Parathyroid adenoma (tissue), 2 donors: Measurements from ENCODE around the gene G6PD.

Experiments used
- H2AFZ ChIP-seq: fragments of 300-600 bp; sonication (generic); one replicate; pipeline ENCODE4 v1.7.0; 2017; ENCODE audit warnings: antibody characterized with exemption, mild to moderate bottlenecking
- H3K27ac ChIP-seq: fragments of 300-600 bp; sonication (generic); one replicate; pipeline ENCODE4 v1.7.0; 2017
- H3K27me3 ChIP-seq: fragments of 300-600 bp; sonication (generic); one replicate; pipeline ENCODE4 v1.7.0; 2017; ENCODE audit warnings: low read length; ENCODE audit not compliant: control insufficient read depth, insufficient read depth
- H3K36me3 ChIP-seq: fragments of 300-600 bp; sonication (generic); one replicate; pipeline ENCODE4 v1.7.0; 2017; ENCODE audit warnings: low read length; ENCODE audit not compliant: control insufficient read depth, insufficient read depth
- H3K4me1 ChIP-seq: fragments of 300-600 bp; sonication (generic); one replicate; pipeline ENCODE4 v1.7.0; 2017; ENCODE audit warnings: control low read depth
- H3K4me2 ChIP-seq: fragments of 300-600 bp; sonication (generic); one replicate; pipeline ENCODE4 v1.7.0; 2017; ENCODE audit warnings: low read length
- H3K4me3 ChIP-seq: fragments of 300-600 bp; sonication (generic); one replicate; pipeline ENCODE4 v1.7.0; 2017; ENCODE audit warnings: low read depth, low read length
- H3K79me2 ChIP-seq: fragments of 300-600 bp; sonication (generic); one replicate; pipeline ENCODE4 v1.7.0; 2017; ENCODE audit warnings: control low read depth
- H3K9ac ChIP-seq: fragments of 300-600 bp; sonication (generic); one replicate; pipeline ENCODE4 v1.7.0; 2017; ENCODE audit warnings: mild to moderate bottlenecking
- H3K9me3 ChIP-seq: fragments of 300-600 bp; sonication (generic); one replicate; pipeline ENCODE4 v1.7.0; 2017; ENCODE audit warnings: low read length; ENCODE audit not compliant: control insufficient read depth
- TF ChIP-seq, protein P1 (sequence below): fragments of 300-600 bp; sonication (generic); IDR thresholded peaks from one replicate; pipeline ENCODE4 v1.7.0; 2017; ENCODE audit warnings: antibody characterized with exemption, mild to moderate bottlenecking
- donor health status: primary hyperparathyroidism.

The G6PD gene

DNA sequence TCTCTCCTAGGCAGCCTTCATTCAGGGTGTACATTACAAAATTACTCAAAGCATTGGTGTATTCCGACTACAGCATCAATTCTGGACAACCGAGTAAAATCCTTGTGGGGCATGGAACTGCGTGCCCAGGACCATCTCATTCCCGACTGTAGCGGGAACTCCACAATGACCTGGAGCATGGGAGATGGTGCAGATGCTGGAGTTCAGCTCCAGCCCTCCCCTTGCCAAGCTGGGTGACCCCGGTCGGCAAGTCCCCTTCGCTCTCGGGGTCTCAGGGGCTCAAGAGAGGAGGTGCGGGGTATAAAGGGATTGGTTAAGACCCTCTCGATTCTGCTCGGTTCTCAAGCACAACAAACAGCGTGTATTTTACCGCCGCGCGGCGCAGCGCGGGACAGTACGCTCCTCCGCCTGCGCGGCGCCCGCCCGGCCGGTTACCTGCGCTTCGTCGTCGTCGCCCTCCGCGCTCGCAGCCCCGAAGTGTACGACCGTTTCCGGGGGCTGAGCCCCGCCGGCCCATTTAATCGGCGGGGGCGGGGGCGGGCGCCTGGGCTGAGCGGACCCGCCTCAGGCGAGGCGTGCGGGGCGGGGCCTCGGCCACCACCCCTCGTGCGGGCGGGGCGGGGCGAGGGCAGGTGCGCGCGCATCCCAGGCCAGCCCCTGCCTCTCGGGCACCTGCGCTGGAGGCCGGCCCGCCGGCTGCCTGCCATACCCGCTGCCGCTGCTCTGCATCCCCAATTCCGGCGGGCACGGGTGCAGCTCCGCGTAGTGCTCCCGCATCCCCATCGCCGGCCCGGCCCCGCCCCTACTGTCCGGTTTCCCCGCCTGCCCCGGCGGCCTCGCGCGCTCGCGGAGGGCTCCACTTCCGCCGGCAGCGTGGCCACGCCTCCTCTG is at the start of gene G6PD:
Gene G6PD, minus strand, starts transcription at position 493 of the 891 bp plus-strand sequence. CDS start 691 bp downstream, outside the sequence.
- peaks cover 12% of the 10 kb centered on the region for H3K79me2 ChIP-seq
- H3K9ac ChIP-seq = peak within 1 kb of the TSS; percentile 61
- no peaks in the 10 kb centered on the region for H3K27me3 ChIP-seq
- H3K9me3 ChIP-seq = no peaks in the 10 kb centered on the region
- H3K27ac ChIP-seq = peak within 1 kb of the TSS; percentile 89
- H3K4me2 ChIP-seq = peak within 1 kb of the TSS; percentile 77
- TF ChIP-seq, protein P1, sequence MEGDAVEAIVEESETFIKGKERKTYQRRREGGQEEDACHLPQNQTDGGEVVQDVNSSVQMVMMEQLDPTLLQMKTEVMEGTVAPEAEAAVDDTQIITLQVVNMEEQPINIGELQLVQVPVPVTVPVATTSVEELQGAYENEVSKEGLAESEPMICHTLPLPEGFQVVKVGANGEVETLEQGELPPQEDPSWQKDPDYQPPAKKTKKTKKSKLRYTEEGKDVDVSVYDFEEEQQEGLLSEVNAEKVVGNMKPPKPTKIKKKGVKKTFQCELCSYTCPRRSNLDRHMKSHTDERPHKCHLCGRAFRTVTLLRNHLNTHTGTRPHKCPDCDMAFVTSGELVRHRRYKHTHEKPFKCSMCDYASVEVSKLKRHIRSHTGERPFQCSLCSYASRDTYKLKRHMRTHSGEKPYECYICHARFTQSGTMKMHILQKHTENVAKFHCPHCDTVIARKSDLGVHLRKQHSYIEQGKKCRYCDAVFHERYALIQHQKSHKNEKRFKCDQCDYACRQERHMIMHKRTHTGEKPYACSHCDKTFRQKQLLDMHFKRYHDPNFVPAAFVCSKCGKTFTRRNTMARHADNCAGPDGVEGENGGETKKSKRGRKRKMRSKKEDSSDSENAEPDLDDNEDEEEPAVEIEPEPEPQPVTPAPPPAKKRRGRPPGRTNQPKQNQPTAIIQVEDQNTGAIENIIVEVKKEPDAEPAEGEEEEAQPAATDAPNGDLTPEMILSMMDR = no peak
- peak within 1 kb of the TSS; percentile 79 for H2AFZ ChIP-seq
- H3K36me3 ChIP-seq = no peaks in the 10 kb centered on the region
- H3K4me1 ChIP-seq = no peaks in the 10 kb centered on the region
- H3K4me3 ChIP-seq = peak within 1 kb of the TSS; percentile 89

DNA sequence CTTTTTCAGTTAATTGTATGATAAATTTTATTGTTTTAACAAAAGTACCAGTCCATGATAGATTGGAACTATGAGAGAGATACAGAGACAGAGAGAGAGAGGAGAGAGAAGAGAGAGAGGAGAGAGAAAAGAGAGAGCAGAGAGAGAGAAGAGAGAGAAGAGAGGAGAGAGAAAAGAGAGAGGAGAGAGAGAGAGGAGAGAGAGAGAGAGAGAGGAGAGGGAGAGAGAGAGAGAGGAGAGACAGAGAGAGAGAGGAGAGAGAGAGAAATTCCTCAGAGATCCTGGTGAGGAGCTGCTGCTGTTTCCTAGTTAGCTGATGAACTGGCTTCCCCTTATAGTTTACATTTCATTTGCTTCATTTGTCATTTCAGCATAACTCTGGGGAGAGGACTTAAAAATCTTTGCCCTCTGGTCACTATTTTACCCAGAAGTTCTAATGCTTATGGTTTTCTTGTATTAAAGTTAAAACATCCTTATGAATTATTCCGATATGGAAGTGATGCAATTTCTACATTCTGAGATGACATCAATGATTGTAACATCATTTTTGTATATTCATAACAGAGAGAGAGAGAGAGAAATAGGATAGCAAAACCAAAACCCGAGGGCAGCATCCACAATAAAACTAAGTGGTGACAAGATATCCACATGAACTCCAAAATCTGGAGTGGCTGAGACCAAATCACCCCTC is 49.1 kb upstream of the G6PD start:
- Histone ChIP-seq H3K9me3 (no peaks in the 10 kb centered on the region), H3K4me3 (no peak overlapping the region), H3K27me3 (no peaks in the 10 kb centered on the region), H3K27ac (no peak overlapping the region), H2AFZ (no peak overlapping the region), H3K4me1 (no peaks in the 10 kb centered on the region), H3K9ac (no peak overlapping the region), H3K4me2 (no peak overlapping the region), H3K79me2 (no peaks in the 10 kb centered on the region), H3K36me3 (no peaks in the 10 kb centered on the region)
- TF ChIP-seq, protein P1 = no peak

- Histone ChIP-seq H3K27me3 (no peaks in the 10 kb centered on the region), H3K9ac (no peak overlapping the region), H3K4me3 (no peak overlapping the region), H3K9me3 (no peaks in the 10 kb centered on the region), H3K4me2 (no peak overlapping the region), H3K27ac (no peak overlapping the region), H2AFZ (no peak overlapping the region), H3K4me1 (no peaks in the 10 kb centered on the region), H3K36me3 (no peaks in the 10 kb centered on the region), H3K79me2 (no peaks in the 10 kb centered on the region)
- TF ChIP-seq, protein P1 = no peak
Measured at GRCh38 chrX:154594491-154594890, 47.8 kb upstream of the G6PD start.

GRCh38 chrX:154593201-154593600 is 46.6 kb upstream of the G6PD start:
- Histone ChIP-seq H3K4me1 (no peaks in the 10 kb centered on the region), H3K27ac (no peak overlapping the region), H3K36me3 (no peaks in the 10 kb centered on the region), H3K79me2 (no peaks in the 10 kb centered on the region), H3K4me3 (no peak overlapping the region), H2AFZ (no peak overlapping the region), H3K9ac (no peak overlapping the region), H3K27me3 (no peaks in the 10 kb centered on the region), H3K4me2 (no peak overlapping the region), H3K9me3 (no peaks in the 10 kb centered on the region)
- TF ChIP-seq, protein P1 = no peak
